OCI-LY1 (cell line): ENCODE data around the gene SLC39A12.

Experiments
- H2AFZ ChIP-seq: fragments of 200-600 bp; sonication (generic), shearing (Covaris generic); 2 replicates; pipeline ENCODE4 v1.6.0; 2014; ENCODE audit warnings: antibody characterized with exemption, mild to moderate bottlenecking, low read length
- H3F3A ChIP-seq: fragments of 200-600 bp; sonication (generic), shearing (Covaris generic); 2 replicates; pipeline ENCODE4 v1.6.0; 2014; ENCODE audit warnings: mild to moderate bottlenecking, antibody characterized with exemption, low read length, moderate library complexity; ENCODE audit not compliant: insufficient read depth
- H3K27ac ChIP-seq: fragments of 200-600 bp; sonication (generic); 2 replicates; pipeline ENCODE4 v1.5.1; 2014; ENCODE audit warnings: low read length, mixed run types, mild to moderate bottlenecking, low read depth; ENCODE audit not compliant: poor library complexity, severe bottlenecking
- H3K27me3 ChIP-seq: fragments of 200-600 bp; sonication (generic); 2 replicates; pipeline ENCODE4 v1.6.0; 2014; ENCODE audit warnings: antibody characterized with exemption, mild to moderate bottlenecking, low read length, moderate library complexity; ENCODE audit not compliant: insufficient read depth
- H3K36me3 ChIP-seq: fragments of 200-600 bp; sonication (generic); 2 replicates; pipeline ENCODE4 v1.6.1; 2014; ENCODE audit warnings: mild to moderate bottlenecking, antibody characterized with exemption, low read length, moderate library complexity, mixed read lengths; ENCODE audit not compliant: insufficient read depth
- H3K4me1 ChIP-seq: fragments of 200-600 bp; sonication (generic); 2 replicates; pipeline ENCODE4 v1.5.1; 2014; ENCODE audit warnings: mild to moderate bottlenecking, low read length, moderate library complexity; ENCODE audit not compliant: insufficient read depth, severe bottlenecking
- H3K4me2 ChIP-seq: fragments of 200-600 bp; sonication (generic), shearing (Covaris generic); 2 replicates; pipeline ENCODE4 v1.6.1; 2014; ENCODE audit warnings: low read length
- H3K4me3 ChIP-seq: fragments of 200-600 bp; sonication (generic); 2 replicates; pipeline ENCODE4 v1.5.1; 2014; ENCODE audit warnings: low read length, low read depth, mild to moderate bottlenecking, mixed read lengths; ENCODE audit not compliant: poor library complexity, severe bottlenecking
- H3K79me2 ChIP-seq: fragments of 200-600 bp; shearing (Covaris generic); 2 replicates; pipeline ENCODE4 v1.6.1; 2016; ENCODE audit warnings: mixed run types, low read length, mixed read lengths; ENCODE audit not compliant: insufficient read depth
- H3K9ac ChIP-seq: fragments of 200-600 bp; sonication (generic), shearing (Covaris generic); 2 replicates; pipeline ENCODE4 v1.6.1; 2014; ENCODE audit warnings: mild to moderate bottlenecking, low read length, mixed read lengths
- H3K9me2 ChIP-seq: fragments of 200-600 bp; sonication (generic), shearing (Covaris generic); 2 replicates; pipeline ENCODE4 v1.6.1; 2014; ENCODE audit warnings: low read depth, mild to moderate bottlenecking, low read length, mixed read lengths
- H3K9me3 ChIP-seq: fragments of 200-600 bp; shearing (Covaris generic); 2 replicates; pipeline ENCODE4 v1.6.1; 2014; ENCODE audit warnings: low read length, mixed read lengths
- H4K20me1 ChIP-seq: fragments of 200-600 bp; sonication (generic), shearing (Covaris generic); 2 replicates; pipeline ENCODE4 v1.6.0; 2016; ENCODE audit warnings: mild to moderate bottlenecking, low read length; ENCODE audit not compliant: insufficient read depth
- CTCF ChIP-seq: fragments of 200-600 bp; sonication (generic), shearing (Covaris generic); IDR thresholded peaks from 2 replicates; pipeline ENCODE4 v1.5.1; 2017; ENCODE audit warnings: mild to moderate bottlenecking, antibody characterized with exemption, low read length, moderate library complexity, mixed read lengths
- EZH2 ChIP-seq: fragments of 200-600 bp; sonication (generic), shearing (Covaris generic); IDR thresholded peaks from 2 replicates; pipeline ENCODE4 v1.8.0; 2017; ENCODE audit warnings: borderline replicate concordance, mixed run types, mild to moderate bottlenecking, antibody characterized with exemption, low read length, moderate library complexity, mixed read lengths

Gene SLC39A12

GRCh38 chr10:18020523-18020922 lies 68.8 kb downstream of the SLC39A12 start:
- no peaks in the 10 kb centered on the region for H3K79me2 ChIP-seq
- H3K9ac ChIP-seq, result no peak overlapping the region
- no peaks in the 10 kb centered on the region for H3K27me3 ChIP-seq
- H3K36me3 ChIP-seq, result no peaks in the 10 kb centered on the region
- no peak overlapping the region for H3K27ac ChIP-seq
- no peaks in the 10 kb centered on the region for H3K9me2 ChIP-seq
- H3K9me3 ChIP-seq, result no peaks in the 10 kb centered on the region
- no peak overlapping the region for H2AFZ ChIP-seq
- no peaks in the 10 kb centered on the region for H3K4me1 ChIP-seq
- no peaks in the 10 kb centered on the region for H4K20me1 ChIP-seq
- no peak overlapping the region for H3K4me3 ChIP-seq
- H3F3A ChIP-seq, result no peaks in the 10 kb centered on the region
- no peak overlapping the region for H3K4me2 ChIP-seq
- TF ChIP-seq CTCF (no peak), EZH2 (no peak)

- TF ChIP-seq CTCF, result no peak
- no peak for TF ChIP-seq EZH2
- no peak overlapping the region for H2AFZ ChIP-seq
- H3K9ac ChIP-seq, result no peak overlapping the region
- no peaks in the 10 kb centered on the region for H3K36me3 ChIP-seq
- no peak overlapping the region for H3K4me3 ChIP-seq
- no peaks in the 10 kb centered on the region for H3K79me2 ChIP-seq
- no peaks in the 10 kb centered on the region for H3K9me2 ChIP-seq
- H3F3A ChIP-seq, result no peaks in the 10 kb centered on the region
- no peaks in the 10 kb centered on the region for H3K9me3 ChIP-seq
- H3K4me2 ChIP-seq, result no peak overlapping the region
- no peaks in the 10 kb centered on the region for H3K27me3 ChIP-seq
- no peak overlapping the region for H3K27ac ChIP-seq
- H4K20me1 ChIP-seq, result no peaks in the 10 kb centered on the region
- no peaks in the 10 kb centered on the region for H3K4me1 ChIP-seq
Measured at GRCh38 chr10:18021725-18022480, 70.2 kb downstream of the SLC39A12 start.

- Histone ChIP-seq H3K79me2 (no peaks in the 10 kb centered on the region), H3F3A (no peaks in the 10 kb centered on the region), H3K9ac (no peak overlapping the region), H3K4me2 (no peak overlapping the region), H3K4me3 (no peak overlapping the region), H3K9me2 (no peaks in the 10 kb centered on the region), H3K4me1 (no peaks in the 10 kb centered on the region), H3K27me3 (no peaks in the 10 kb centered on the region), H3K9me3 (no peaks in the 10 kb centered on the region), H2AFZ (no peak overlapping the region), H4K20me1 (no peaks in the 10 kb centered on the region), H3K36me3 (no peaks in the 10 kb centered on the region), H3K27ac (no peak overlapping the region)
- TF ChIP-seq EZH2, result no peak
- TF ChIP-seq CTCF, result no peak
Measured at GRCh38 chr10:18043148-18044006, 91.7 kb downstream of the SLC39A12 start.
